ENCODE measurements around the gene CEACAM16.

GRCh38 chr19:44749292-44749691, 50.3 kb downstream of the CEACAM16 start:
- TF ChIP-seq CTCF (IDR thresholded peaks at IDR 0.05; ENCODE audit: poor library complexity, severe bottlenecking) (no peak), POLR2AphosphoS5 (IDR thresholded peaks at IDR 0.05) (no peak), TAF1 (IDR thresholded peaks at IDR 0.05; ENCODE audit: low read depth) (no peak), EZH2 (IDR thresholded peaks at IDR 0.05; ENCODE audit: borderline replicate concordance, insufficient read depth, low read length, poor library complexity, severe bottlenecking) (no peak), EP300 (conservative IDR thresholded peaks at IDR 0.05; ENCODE audit: poor library complexity, severe bottlenecking) (no peak), SMC3 (conservative IDR thresholded peaks at IDR 0.05; ENCODE audit: poor library complexity) (no peak), REST (IDR thresholded peaks at IDR 0.05; ENCODE audit: borderline replicate concordance) (no peak)
